ENCODE results near the gene ANKRD50.

The ANKRD50 gene

GRCh38 chr4:124737619-124738018 lies 25.1 kb upstream of the ANKRD50 start:
- FAIRE-seq: no peak
- DNase-seq (ENCODE audit: insufficient read length): no peak
- TF ChIP-seq TAF1 (IDR thresholded peaks at IDR 0.05; ENCODE audit: borderline replicate concordance, low read depth, low read length) (no peak), POLR2AphosphoS5 (IDR thresholded peaks at IDR 0.05; ENCODE audit: low read depth, low read length) (no peak), POLR2A (IDR thresholded peaks at IDR 0.05; ENCODE audit: low read depth, low read length) (no peak)

- FAIRE-seq (no peak), DNase-seq (ENCODE audit: insufficient read length) (no peak)
- no peak for TF ChIP-seq POLR2A (IDR thresholded peaks at IDR 0.05; ENCODE audit: low read depth, low read length)
- no peak for TF ChIP-seq POLR2AphosphoS5 (IDR thresholded peaks at IDR 0.05; ENCODE audit: low read depth, low read length)
- no peak for TF ChIP-seq TAF1 (IDR thresholded peaks at IDR 0.05; ENCODE audit: borderline replicate concordance, low read depth, low read length)
Observed at GRCh38 chr4:124736526-124736925, 24.0 kb upstream of the ANKRD50 start.

- no peak for TF ChIP-seq POLR2AphosphoS5 (IDR thresholded peaks at IDR 0.05; ENCODE audit: low read depth, low read length)
- no peak for TF ChIP-seq TAF1 (IDR thresholded peaks at IDR 0.05; ENCODE audit: borderline replicate concordance, low read depth, low read length)
- TF ChIP-seq POLR2A (IDR thresholded peaks at IDR 0.05; ENCODE audit: low read depth, low read length): no peak
- DNase-seq (ENCODE audit: insufficient read length) (no peak), FAIRE-seq (no peak)
Observed at GRCh38 chr4:124727331-124727890, 14.9 kb upstream of the ANKRD50 start.

GRCh38 chr4:124726269-124726668 lies 13.7 kb upstream of the ANKRD50 start:
- DNase-seq (ENCODE audit: insufficient read length) (no peak), FAIRE-seq (no peak)
- TF ChIP-seq POLR2A (IDR thresholded peaks at IDR 0.05; ENCODE audit: low read depth, low read length) (no peak), TAF1 (IDR thresholded peaks at IDR 0.05; ENCODE audit: borderline replicate concordance, low read depth, low read length) (no peak), POLR2AphosphoS5 (IDR thresholded peaks at IDR 0.05; ENCODE audit: low read depth, low read length) (no peak)

- FAIRE-seq: no peak
- no peak for TF ChIP-seq POLR2AphosphoS5 (IDR thresholded peaks at IDR 0.05; ENCODE audit: low read depth, low read length)
- no peak for TF ChIP-seq TAF1 (IDR thresholded peaks at IDR 0.05; ENCODE audit: borderline replicate concordance, low read depth, low read length)
- no peak for TF ChIP-seq POLR2A (IDR thresholded peaks at IDR 0.05; ENCODE audit: low read depth, low read length)
- DNase-seq (ENCODE audit: insufficient read length): no peak
Observed at GRCh38 chr4:124722071-124722470, 9.5 kb upstream of the ANKRD50 start.

GRCh38 chr4:124717101-124717500 lies 4.6 kb upstream of the ANKRD50 start:
- DNase-seq (ENCODE audit: insufficient read length) (no peak), FAIRE-seq (no peak)
- no peak for TF ChIP-seq TAF1 (IDR thresholded peaks at IDR 0.05; ENCODE audit: borderline replicate concordance, low read depth, low read length)
- no peak for TF ChIP-seq POLR2A (IDR thresholded peaks at IDR 0.05; ENCODE audit: low read depth, low read length)
- no peak for TF ChIP-seq POLR2AphosphoS5 (IDR thresholded peaks at IDR 0.05; ENCODE audit: low read depth, low read length)

- no peak for FAIRE-seq
- TF ChIP-seq TAF1 (IDR thresholded peaks at IDR 0.05; ENCODE audit: borderline replicate concordance, low read depth, low read length) (no peak), POLR2AphosphoS5 (IDR thresholded peaks at IDR 0.05; ENCODE audit: low read depth, low read length) (no peak), POLR2A (IDR thresholded peaks at IDR 0.05; ENCODE audit: low read depth, low read length) (no peak)
- DNase-seq (ENCODE audit: insufficient read length): peak; percentile 11
Observed at GRCh38 chr4:124713185-124713592, 657 bp upstream of the ANKRD50 start.

- DNase-seq (ENCODE audit: insufficient read length) (peak; percentile 1), FAIRE-seq (peak; percentile 40)
- TF ChIP-seq POLR2A (IDR thresholded peaks at IDR 0.05; ENCODE audit: low read depth, low read length) (no peak), POLR2AphosphoS5 (IDR thresholded peaks at IDR 0.05; ENCODE audit: low read depth, low read length) (no peak), TAF1 (IDR thresholded peaks at IDR 0.05; ENCODE audit: borderline replicate concordance, low read depth, low read length) (no peak)
Observed at GRCh38 chr4:124711471-124712371, 811 bp downstream of the ANKRD50 start.

GRCh38 chr4:124710911-124711310 lies 1.6 kb downstream of the ANKRD50 start:
- no peak for TF ChIP-seq POLR2AphosphoS5 (IDR thresholded peaks at IDR 0.05; ENCODE audit: low read depth, low read length)
- no peak for TF ChIP-seq TAF1 (IDR thresholded peaks at IDR 0.05; ENCODE audit: borderline replicate concordance, low read depth, low read length)
- no peak for TF ChIP-seq POLR2A (IDR thresholded peaks at IDR 0.05; ENCODE audit: low read depth, low read length)
- FAIRE-seq: no peak
- no peak for DNase-seq (ENCODE audit: insufficient read length)

- TF ChIP-seq POLR2A (IDR thresholded peaks at IDR 0.05; ENCODE audit: low read depth, low read length): no peak
- TF ChIP-seq POLR2AphosphoS5 (IDR thresholded peaks at IDR 0.05; ENCODE audit: low read depth, low read length): no peak
- no peak for TF ChIP-seq TAF1 (IDR thresholded peaks at IDR 0.05; ENCODE audit: borderline replicate concordance, low read depth, low read length)
- FAIRE-seq (peak; percentile 40), DNase-seq (ENCODE audit: insufficient read length) (no peak)
Observed at GRCh38 chr4:124710015-124710741, 2.4 kb downstream of the ANKRD50 start.

- DNase-seq (ENCODE audit: insufficient read length): no peak
- no peak for TF ChIP-seq POLR2A (IDR thresholded peaks at IDR 0.05; ENCODE audit: low read depth, low read length)
- TF ChIP-seq TAF1 (IDR thresholded peaks at IDR 0.05; ENCODE audit: borderline replicate concordance, low read depth, low read length): no peak
- no peak for TF ChIP-seq POLR2AphosphoS5 (IDR thresholded peaks at IDR 0.05; ENCODE audit: low read depth, low read length)
- no peak for FAIRE-seq
Observed at GRCh38 chr4:124708517-124709300, 3.8 kb downstream of the ANKRD50 start.

All from GM12892 (cell line).